ENCODE measurements around the gene AADACL4.
"Not testable (repeated sequence)": the region's sequence is repeated elsewhere in the genome, so short reads cannot be mapped to it uniquely, and the experiment has no call there.

Gene AADACL4

DNA sequence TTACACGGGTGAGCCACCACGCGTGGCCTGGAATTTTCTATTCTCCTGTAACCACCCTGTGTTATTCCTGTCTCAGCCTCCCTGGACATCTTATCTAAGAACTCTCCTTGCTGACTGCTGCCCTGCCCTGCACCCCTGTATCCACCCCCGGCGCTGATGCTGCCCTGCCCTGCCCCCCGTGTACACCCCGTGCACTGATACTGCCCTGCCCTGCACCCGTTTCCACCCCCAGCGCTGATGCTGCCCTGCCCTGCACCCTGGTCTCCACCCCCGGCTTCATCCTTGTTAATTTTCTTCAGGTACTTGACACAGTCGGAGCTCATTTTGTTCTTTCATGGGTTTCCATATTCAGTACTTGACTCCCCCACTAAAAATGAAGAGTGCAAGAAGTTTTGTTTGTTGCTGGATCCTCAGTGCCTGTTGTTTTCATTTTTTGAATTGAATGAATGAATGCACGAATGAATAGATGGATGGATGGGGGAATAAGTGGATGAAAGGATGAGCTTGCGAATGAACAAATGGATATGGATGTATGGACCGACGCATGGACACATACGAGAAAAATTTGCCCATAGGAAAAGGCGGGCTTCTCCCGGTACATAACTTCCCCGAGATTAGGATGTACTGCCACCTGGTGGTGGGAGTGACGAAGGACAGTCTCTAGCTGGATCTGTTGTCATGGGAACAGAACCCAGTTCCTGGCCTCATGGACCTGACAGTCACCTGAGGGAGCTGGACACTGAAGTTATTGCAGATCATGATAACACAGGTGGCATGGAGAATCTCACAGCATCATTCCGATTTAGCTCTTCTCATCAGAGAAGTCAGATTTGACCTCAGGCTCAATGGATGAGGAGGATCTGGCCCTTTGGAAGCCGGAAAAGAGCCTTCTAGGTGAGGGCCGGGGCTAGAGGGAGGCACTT, 14.9 kb downstream of the AADACL4 start:
- peak; percentile 82 for DNase-seq

GRCh38 chr1:12661606-12662219, 17.8 kb downstream of the AADACL4 start:
- DNase-seq, result no peak

- no peak for DNase-seq
Observed at GRCh38 chr1:12662556-12662955, 18.7 kb downstream of the AADACL4 start.

DNA sequence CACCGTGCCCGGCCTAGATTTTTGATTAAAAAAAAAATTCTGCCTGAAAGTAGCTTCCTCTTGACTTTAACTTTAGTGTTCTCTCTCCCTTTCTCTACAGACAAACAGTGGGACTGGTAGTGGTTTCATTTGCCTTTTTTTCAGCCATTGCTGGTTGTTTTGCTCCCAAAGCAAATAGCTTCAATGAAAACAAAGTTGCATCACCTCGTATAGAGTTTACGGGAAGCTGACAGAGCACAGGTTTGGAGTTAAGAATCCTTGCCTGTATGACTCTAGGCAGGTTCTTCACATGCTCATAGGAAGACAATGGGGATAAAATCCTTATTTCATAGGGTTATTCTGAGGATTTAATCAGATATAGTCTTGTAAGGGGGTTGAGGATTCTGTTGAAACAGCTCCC, 21.6 kb downstream of the AADACL4 start:
- no peak for DNase-seq

- no peak for DNase-seq
Observed at GRCh38 chr1:12666141-12666735, 22.4 kb downstream of the AADACL4 start.

- no peak for DNase-seq
Observed at GRCh38 chr1:12669529-12670068, 25.7 kb downstream of the AADACL4 start.

- no peak for DNase-seq
Observed at GRCh38 chr1:12674358-12674757, 30.5 kb downstream of the AADACL4 start.

- not testable (repeated sequence) for DNase-seq
Observed at GRCh38 chr1:12676122-12676521, 32.2 kb downstream of the AADACL4 start.

DNA sequence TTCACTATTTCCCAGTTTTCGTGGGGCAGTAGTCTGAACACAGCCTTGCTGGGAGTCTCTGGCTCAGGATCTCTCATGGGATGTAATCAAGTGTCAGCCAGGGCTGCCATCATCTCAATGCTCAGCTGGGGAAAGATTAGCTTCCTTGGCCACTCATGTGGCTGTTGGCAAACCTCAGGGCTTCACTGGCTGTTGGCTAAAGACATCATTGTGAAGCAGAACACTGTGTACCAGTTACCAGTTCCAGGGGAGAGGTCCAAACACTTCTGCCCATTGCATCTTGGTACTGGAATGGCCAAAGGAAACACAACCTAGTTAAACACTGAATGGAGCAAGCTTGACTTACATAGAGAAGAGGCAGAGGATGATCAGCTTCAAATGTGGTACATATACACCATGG, 33.7 kb downstream of the AADACL4 start:
- DNase-seq, result no peak

GRCh38 chr1:12678350-12678749, 34.5 kb downstream of the AADACL4 start:
- no peak for DNase-seq

- peak; percentile 20 for DNase-seq
Observed at GRCh38 chr1:12678820-12679219, 34.9 kb downstream of the AADACL4 start.

GRCh38 chr1:12690156-12690555, 46.3 kb downstream of the AADACL4 start:
- DNase-seq, result no peak

- DNase-seq, result peak; percentile 19
Observed at GRCh38 chr1:12692967-12693782, 49.3 kb downstream of the AADACL4 start.

DNA sequence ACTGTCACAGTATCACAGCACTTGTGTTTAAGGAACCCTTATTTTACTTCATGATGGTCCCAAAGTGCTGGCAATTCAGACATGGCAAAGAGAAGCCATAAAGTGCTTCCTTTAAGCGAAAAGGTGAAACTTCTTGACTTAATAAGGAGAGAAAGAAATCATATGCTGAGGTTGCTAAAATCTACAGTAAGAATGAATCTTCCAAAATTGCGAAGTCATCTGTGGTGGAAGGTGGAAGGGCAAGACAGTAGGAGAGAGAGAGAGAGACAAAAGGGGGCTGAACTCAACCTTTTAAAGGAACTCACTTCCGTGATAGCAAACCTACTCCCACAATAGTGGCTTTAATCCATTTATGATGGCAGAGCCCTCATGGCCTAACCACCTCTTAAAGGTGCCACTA, 52.8 kb downstream of the AADACL4 start:
- no peak for DNase-seq

DNA sequence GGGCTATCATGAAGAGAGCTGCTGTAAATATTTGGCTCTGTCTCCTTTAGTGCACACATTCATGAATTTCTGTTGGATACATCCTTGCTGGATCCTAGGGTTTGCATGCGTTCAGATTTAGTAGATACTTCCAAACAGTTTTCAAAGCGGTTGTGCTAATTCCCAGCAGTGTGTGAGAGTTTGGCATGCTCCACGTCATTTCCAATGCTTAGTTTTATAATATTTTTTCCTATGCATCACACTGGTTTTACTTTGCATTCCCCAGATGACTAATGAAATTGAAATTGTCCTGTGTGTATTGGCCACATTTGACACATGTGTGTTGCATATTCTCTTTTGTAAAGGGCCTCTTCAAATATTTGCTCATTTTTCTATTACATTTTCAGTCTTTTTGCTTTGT, 53.5 kb downstream of the AADACL4 start:
- peak; percentile 93 for DNase-seq

- no peak for DNase-seq
Observed at GRCh38 chr1:12703821-12704451, 60.1 kb downstream of the AADACL4 start.

GRCh38 chr1:12706061-12706460, 62.2 kb downstream of the AADACL4 start:
- no peak for DNase-seq

DNA sequence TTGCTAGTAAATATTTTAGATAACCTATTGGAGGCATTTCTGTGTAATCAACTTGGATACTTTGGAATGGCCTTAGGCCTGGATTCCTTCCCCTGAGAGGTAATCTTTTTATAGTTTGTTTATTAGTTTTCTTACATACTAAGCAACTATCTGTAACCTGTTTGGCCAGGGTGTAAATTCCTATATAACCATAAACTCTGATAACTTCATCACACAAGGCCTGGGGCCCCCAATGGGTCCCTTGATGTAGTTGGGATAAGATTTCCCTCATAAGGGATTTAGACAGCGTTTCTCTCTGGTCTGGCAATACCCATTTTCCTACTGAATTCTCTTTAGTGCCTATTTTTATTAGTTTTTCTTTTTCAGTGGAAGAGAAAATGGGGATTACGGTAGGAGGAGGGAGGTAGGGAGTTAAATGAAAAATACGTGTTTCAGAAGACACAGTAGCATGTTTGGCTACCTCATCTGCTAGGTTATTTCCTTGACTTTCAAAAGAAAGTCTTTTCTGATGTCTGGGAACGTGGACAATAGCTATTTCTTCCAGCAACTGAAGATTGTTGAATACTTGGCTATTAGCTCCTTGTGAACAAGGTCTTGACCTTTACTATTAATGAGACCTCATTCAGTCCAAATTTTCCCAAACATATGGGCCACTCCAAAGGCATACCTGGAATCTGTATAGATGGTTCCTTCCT, 64.7 kb downstream of the AADACL4 start:
- no peak for DNase-seq

- DNase-seq, result peak; percentile 52
Observed at GRCh38 chr1:12709091-12709491, 65.2 kb downstream of the AADACL4 start.

DNA sequence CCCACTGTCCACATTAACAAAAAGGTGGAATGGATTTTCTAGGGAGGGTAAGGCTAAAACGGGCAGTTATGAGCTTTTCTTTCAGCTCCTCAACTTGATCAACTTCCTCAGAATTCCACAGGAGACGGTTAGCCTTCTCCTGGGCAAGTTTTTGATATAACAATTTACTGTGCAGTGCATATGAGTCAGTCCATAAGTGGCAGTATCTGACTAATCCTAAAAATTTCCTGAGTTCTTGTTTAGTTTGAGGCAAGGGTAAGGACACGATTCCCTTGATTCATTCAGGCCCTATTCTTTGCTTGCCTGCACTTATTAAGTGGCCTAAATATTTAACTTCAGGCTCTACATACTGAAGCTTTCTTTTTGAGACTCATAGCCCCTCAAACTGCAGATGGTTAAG, 65.8 kb downstream of the AADACL4 start:
- peak; percentile 76 for DNase-seq

DNA sequence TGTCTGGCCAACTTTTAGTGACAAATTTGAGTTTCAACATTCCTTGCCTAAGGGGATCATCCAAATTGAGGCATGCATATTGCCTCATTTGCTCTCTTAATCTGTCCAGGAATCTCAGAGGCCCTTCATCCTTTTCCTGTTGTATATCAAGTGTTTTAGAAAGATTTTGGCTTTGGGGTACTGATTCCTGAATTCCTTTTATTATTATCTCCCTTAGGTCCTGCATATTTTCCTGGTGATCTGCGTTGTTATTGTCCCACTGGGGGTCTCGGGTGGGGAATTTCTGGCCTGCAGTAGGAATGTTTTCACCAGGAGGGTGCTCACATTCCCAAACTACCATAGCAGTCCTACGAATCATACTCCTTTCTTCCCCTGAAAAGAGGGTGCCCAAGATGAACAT, 67.7 kb downstream of the AADACL4 start:
- DNase-seq, result peak; percentile 88
